Tongue (tissue), 2 donors: ENCODE data around the gene UBAP2L. TPM values are rescaled to one million over a fixed set of nuclear protein-coding genes. Genes with fewer than 3 reads are reported as not detected.
"Not testable (repeated sequence)": the region's sequence is repeated elsewhere in the genome, so short reads cannot be mapped to it uniquely, and the experiment has no call there.

Experiments
- DNase-seq: peaks from one replicate; pipeline ENCODE4 v3.0.0-alpha.2; 2015
- total RNA-seq: library from RNA; depleted of rRNA; stranded (reverse); fragments of >200 nt; gene quantifications from one replicate; pipeline ENCODE4 v1.2.3, GENCODE V29; 2014

The UBAP2L gene
- total RNA-seq, 1 donor from 2014 or later: 70.5 TPM

DNA sequence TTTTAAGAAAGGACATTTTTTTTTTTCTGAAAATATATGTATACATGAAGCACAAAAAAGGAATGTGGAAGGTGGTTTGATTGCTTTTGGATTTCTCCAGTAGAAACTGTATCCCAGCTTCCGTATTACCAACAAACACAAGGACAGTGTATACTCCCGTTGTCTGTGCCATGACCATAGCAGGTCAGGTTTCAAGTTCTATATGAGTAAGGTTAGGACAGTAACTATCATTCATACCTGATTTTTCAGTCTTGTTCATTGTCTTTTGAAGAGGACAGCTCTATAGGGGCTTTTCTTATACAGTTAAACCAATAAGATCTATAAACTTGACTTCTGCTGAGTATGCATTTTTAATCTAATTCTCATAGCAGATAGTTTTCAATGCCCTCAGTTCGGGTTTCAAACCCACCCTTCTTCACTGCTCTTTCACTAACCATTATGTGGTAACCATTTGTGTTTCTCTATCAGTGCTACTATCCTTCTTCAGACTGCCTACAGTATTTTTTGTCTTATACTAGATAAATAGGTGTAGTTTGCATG, 19.6 kb downstream of the UBAP2L start:
- no peak for DNase-seq

- no peak for DNase-seq
These were observed 21.1 kb downstream of the UBAP2L start for GRCh38 chr1:154241703-154242351.

- no peak for DNase-seq
These were observed 32.9 kb downstream of the UBAP2L start for GRCh38 chr1:154253671-154254070.

DNA sequence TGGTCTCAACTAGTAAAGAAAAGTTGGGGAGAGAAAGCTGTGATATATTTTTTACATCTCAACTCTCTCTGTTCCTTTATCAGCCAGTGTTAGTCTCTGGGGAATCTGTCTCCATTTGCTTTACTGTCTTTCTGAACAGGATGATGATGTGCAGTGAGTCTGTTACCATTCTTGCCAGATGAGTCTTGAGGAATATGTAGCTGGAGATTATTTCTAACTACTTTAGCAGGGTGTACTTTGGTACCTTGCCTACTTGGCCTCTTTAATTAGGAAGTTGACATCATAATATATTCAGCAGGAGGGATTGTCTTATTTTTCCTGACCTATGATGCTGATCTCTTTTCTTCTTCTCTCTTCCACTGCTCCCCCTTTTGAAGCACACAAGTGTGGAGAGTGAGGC, 35.9 kb downstream of the UBAP2L start:
- DNase-seq: no peak

GRCh38 chr1:154258784-154259183, 38.0 kb downstream of the UBAP2L start:
- DNase-seq: no peak

GRCh38 chr1:154260127-154260526, 39.4 kb downstream of the UBAP2L start:
- DNase-seq: no peak

DNA sequence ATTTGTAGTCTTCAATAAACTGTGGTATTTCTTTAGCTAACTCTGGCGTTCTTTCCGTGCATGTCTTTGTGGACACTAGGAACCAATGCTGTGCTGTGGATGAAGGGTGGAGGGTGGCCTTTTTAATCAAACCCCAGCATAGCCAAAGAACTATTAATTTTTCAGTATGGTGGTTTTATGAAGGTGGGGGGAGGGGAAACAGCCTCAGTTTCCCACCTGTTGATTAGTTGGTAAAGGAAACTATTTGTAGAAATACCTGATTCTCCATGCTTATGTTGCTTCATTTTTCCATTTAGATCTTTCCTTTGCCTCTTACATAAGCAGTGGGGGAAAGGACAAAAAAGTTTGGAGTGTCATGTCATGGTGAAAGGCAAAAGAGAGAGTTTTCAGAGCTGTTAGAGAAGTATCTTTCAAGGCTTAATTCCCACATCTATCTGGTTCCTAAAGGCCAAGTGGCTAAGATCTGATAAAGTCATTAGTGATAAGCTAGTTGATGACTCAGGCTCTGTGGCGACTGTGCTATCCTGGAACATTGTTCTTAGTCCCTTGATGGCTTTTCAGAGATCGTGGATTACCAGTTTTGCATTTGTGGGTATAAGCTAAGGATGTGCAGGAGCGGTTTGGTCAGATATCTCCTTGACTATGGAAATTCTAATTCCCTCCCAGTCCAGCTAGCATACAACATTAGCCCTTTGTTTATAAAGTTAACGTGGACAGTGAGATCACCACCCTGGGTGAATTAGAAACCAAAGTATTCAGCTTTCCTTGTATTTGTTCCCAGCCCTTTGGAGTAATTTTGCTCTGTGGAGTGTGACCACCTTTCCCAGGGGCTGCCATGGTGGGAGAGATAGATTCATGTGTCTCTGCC, 42.9 kb downstream of the UBAP2L start:
- no peak for DNase-seq

GRCh38 chr1:154264454-154264853, 43.7 kb downstream of the UBAP2L start:
- DNase-seq: no peak

DNA sequence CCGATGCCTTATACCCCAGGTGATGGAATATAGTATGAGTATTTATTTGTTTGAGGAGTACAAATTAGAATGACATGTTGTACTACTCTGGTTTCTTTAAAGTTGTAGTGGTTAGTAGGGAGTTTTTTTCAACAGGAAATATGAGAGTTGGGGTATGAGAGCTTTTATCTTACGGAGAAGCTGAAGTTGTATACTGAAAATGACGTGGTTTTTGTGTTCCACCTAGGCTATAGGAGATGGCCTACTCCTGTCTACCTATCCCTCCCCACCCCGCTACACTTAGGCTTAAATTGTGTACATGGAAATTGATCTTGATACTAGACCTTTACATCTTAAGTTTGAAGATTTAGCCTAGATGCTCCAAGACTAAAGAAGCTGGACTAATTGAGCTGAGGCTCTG, 44.8 kb downstream of the UBAP2L start:
- no peak for DNase-seq

DNA sequence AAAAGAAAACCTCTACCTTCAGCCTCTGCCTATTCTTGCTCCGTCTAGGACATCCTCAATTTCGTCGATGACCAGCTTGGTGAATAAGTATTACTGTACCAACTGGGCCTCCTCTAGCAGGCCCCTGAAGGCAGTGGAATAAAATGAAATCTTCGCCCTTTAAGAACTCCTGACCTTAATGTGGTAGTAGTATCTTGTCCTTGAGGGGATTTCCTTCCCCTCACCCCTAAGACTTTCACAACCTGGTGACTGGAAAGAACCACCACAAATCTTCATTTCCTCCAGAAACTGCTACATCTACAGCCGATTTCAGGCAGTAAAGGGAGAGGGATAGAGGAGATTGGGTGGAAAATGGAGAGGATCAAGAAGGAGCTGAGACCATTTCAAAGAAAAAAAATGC, 50.1 kb downstream of the UBAP2L start:
- DNase-seq: no peak

GRCh38 chr1:154272217-154272998, 51.7 kb downstream of the UBAP2L start, which contains the start of gene HAX1:
TSS of gene HAX1 (plus strand) at chr1:154272629. CDS start at chr1:154272724, 95 bp downstream.
- peak; percentile 97 for DNase-seq

DNA sequence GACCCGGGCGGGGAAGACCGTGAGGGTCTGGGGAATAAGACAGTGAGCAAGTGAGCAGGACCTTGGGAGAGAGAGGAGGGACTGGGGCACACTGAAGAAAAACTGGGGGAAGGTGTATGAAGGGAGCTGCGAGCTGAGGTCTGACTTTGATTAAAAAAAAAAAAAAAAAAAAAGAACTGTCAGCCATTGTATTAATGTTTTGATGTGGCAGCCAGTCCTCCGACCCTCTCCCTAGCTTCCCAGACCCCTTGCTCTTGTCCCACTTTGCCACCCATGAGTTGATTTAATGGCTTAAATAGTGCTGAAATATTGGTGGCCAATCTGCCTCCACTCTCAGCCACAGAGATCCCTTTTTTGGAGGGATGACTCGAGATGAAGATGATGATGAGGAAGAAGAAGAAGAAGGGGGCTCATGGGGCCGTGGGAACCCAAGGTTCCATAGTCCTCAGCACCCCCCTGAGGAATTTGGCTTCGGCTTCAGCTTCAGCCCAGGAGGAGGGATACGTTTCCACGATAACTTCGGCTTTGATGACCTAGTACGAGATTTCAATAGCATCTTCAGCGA, 52.3 kb downstream of the UBAP2L start:
- DNase-seq: no peak

DNA sequence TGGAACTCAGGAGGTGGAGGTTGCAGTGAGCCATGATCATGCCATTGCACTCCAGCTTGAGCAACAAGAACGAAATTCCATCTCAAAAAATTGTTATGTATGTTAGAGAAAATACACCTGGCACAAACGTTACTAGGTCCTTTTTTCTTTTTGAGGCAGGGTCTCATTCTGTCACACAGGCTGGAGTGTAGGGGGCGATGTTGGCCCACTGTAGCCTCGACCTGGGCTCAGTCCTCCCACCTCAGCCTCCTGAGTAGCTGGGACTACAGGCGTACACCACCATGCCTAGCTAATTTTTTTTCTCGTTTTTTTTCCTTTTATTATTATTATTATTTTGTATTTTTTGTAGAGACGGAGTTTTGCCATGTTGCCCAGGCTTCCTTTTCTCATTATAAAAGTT, 56.0 kb downstream of the UBAP2L start:
- no peak for DNase-seq

DNA sequence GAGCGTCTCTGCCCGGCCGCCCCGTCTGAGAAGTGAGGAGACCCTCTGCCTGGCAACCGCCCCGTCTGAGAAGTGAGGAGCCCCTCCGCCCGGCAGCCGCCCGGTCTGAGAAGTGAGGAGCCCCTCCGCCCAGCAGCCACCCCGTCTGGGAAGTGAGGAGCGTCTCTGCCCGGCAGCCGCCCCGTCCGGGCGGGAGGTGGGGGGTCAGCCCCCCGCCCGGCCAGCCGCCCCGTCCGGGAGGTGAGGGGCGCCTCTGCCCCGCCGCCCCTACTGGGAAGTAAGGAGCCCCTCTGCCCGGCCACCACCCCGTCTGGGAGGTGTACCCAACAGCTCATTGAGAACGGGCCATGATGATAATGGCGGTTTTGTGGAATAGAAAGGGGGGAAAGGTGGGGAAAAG, 66.8 kb downstream of the UBAP2L start:
- not testable (repeated sequence) for DNase-seq

GRCh38 chr1:154288661-154289060, 67.9 kb downstream of the UBAP2L start:
- DNase-seq: no peak

DNA sequence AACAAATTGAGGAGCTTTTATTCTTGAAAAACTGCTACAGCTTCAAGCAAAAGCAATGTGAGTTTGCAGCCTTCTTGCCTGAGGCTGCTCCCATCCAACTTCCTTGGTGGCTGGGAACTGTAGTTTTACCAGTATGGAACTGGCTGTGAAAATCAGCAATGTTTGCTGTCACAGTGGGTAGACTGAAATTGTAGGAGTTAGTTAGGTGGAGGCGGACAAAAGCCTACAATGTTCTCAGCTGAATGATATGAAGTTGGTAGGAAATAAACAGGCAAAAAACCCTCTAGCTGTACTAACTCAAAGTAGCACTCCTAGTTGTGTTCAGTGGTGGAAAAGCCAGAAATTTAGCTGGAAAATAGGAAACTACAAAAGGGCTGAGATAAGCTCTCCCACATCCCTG, 70.2 kb downstream of the UBAP2L start:
- no peak for DNase-seq

DNA sequence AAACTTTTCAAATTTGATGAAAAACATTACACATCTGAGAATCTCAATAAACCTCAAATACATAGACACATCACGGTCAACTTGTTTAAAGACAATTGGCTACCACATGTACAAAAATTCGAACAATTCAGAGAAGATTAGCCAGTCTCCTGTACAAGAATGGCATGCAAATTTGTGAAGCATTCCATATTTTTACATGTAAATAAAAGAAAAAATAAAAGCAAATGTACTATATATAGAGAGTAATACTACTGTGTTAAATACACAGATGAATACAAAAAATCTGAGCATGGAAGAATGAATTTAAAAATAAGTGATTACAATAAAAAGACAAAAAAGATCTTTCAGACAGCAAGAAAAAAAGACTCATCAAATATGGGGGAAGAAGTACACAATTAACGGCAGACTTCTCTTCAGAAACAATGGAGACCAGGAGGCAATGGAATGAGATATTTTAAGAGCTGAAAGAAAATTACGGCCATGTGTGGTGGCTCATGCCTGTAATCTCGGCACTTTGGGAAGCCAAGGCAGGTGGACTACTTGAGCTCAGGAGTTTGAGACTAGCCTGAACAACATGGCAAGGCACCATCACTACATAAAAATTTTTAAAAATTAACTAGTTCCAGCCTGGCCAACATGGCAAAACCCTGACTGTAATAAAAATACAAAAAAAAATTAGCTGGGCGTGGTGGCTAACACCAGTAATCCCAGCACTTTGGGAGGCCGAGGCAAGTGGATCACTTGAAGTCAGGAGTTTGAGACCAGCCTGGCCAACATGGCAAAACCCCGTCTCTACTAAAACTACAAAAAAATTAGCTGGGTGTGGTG, 74.9 kb downstream of the UBAP2L start:
- DNase-seq: no peak

GRCh38 chr1:154301582-154301981, 80.8 kb downstream of the UBAP2L start:
- DNase-seq: no peak

GRCh38 chr1:154304664-154305337, 84.0 kb downstream of the UBAP2L start:
- no peak for DNase-seq

DNA sequence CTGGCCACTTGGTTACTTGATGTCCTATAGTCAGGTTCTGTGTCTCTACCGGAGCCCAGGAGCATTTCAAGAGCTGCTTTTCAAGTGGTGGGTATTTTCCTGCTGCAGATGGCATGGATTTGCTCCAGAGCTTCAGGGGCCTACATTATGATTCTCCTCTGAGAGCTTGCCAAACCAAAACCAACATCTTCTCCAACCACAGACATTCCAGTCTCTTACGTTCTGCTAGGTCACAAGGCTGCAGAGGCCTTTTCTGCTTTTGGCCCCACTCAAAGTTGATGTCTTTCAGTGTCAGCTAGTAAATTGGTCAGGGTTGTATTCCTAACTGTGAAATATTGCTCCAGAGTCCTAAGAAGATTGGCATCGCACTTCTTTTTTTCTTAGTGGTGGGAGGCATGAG, 85.4 kb downstream of the UBAP2L start:
- DNase-seq: no peak
